ENCODE measurements around the gene HELQ. TPM values are rescaled to one million over a fixed set of nuclear protein-coding genes. Genes with fewer than 3 reads are reported as not detected.

The HELQ gene
- total and polyA plus RNA-seq, 2 experiments from 2014 or later, result 12.6 to 20.5 TPM

- Histone ChIP-seq H3K27ac (no peak overlapping the region), H3K36me3 (no peaks in the 10 kb centered on the region), H3K4me3 (no peak overlapping the region), H3K4me1 (ENCODE audit: low read depth) (no peaks in the 10 kb centered on the region), H3K9me3 (ENCODE audit: low read depth) (no peaks in the 10 kb centered on the region), H3K27me3 (peaks cover 4% of the 10 kb centered on the region)
- TF ChIP-seq CTCF (IDR thresholded peaks at IDR 0.05; ENCODE audit: low read depth, low read length), result no peak
- DNase-seq (ENCODE audit: low read depth in 1 of 2, low spot score in 1 of 2), result no peak
Measured at GRCh38 chr4:83387476-83388312, 67.9 kb downstream of the HELQ start.

- Histone ChIP-seq H3K4me3 (no peak overlapping the region), H3K27ac (no peak overlapping the region), H3K4me1 (ENCODE audit: low read depth) (no peaks in the 10 kb centered on the region), H3K36me3 (no peaks in the 10 kb centered on the region), H3K9me3 (ENCODE audit: low read depth) (no peaks in the 10 kb centered on the region), H3K27me3 (peaks cover 4% of the 10 kb centered on the region)
- DNase-seq (ENCODE audit: low read depth in 1 of 2, low spot score in 1 of 2), result peak in 1 of 2 donors; percentile 27
- TF ChIP-seq CTCF (IDR thresholded peaks at IDR 0.05; ENCODE audit: low read depth, low read length), result peak; percentile 5
Measured at GRCh38 chr4:83387012-83387411, 68.6 kb downstream of the HELQ start.

GRCh38 chr4:83382850-83383249, 72.8 kb downstream of the HELQ start:
- no peak for DNase-seq (ENCODE audit: low read depth in 1 of 2, low spot score in 1 of 2)
- TF ChIP-seq CTCF (IDR thresholded peaks at IDR 0.05; ENCODE audit: low read depth, low read length), result no peak
- Histone ChIP-seq H3K9me3 (ENCODE audit: low read depth) (no peaks in the 10 kb centered on the region), H3K4me1 (ENCODE audit: low read depth) (no peaks in the 10 kb centered on the region), H3K36me3 (no peaks in the 10 kb centered on the region), H3K27ac (no peak overlapping the region), H3K4me3 (no peak overlapping the region), H3K27me3 (no peaks in the 10 kb centered on the region)

- no peaks in the 10 kb centered on the region for H3K4me1 ChIP-seq (ENCODE audit: low read depth)
Measured at GRCh38 chr4:83381173-83381572, 74.5 kb downstream of the HELQ start.

GRCh38 chr4:83378419-83378818, 77.2 kb downstream of the HELQ start:
- H3K9me3 ChIP-seq (ENCODE audit: low read depth), result no peaks in the 10 kb centered on the region
- H3K36me3 ChIP-seq, result no peaks in the 10 kb centered on the region
- no peak for TF ChIP-seq CTCF (IDR thresholded peaks at IDR 0.05; ENCODE audit: low read depth, low read length)
- H3K4me1 ChIP-seq (ENCODE audit: low read depth), result no peaks in the 10 kb centered on the region
- no peaks in the 10 kb centered on the region for H3K27me3 ChIP-seq
- DNase-seq (ENCODE audit: low read depth in 1 of 2, low spot score in 1 of 2), result no peak
- no peak overlapping the region for H3K4me3 ChIP-seq
- H3K27ac ChIP-seq, result no peak overlapping the region

More at GRCh38 chr4:83381173-83381572, 74.5 kb downstream of the HELQ start:
- no peaks in the 10 kb centered on the region for H3K27me3 ChIP-seq
- H3K27ac ChIP-seq, result no peak overlapping the region
- no peaks in the 10 kb centered on the region for H3K36me3 ChIP-seq
- H3K9me3 ChIP-seq (ENCODE audit: low read depth), result no peaks in the 10 kb centered on the region
- no peak overlapping the region for H3K4me3 ChIP-seq
- TF ChIP-seq CTCF (IDR thresholded peaks at IDR 0.05; ENCODE audit: low read depth, low read length), result no peak
- DNase-seq (ENCODE audit: low read depth in 1 of 2, low spot score in 1 of 2), result no peak
